CD4-positive, alpha-beta T cell (primary cell): ENCODE data around the gene SPSB2. TPM values are rescaled to one million over a fixed set of nuclear protein-coding genes. Genes with fewer than 3 reads are reported as not detected.

ENCODE experiments used
- ATAC-seq: fragments of 200-7000 bp; cut with Tn5 transposase; one replicate; pipeline ENCODE4 v1.10.0; 2022; ENCODE audit warnings: mild to moderate bottlenecking; ENCODE audit not compliant: poor library complexity
- CTCF ChIA-PET: fragments of 350-600 bp; sonication (Branson Sonifier 250); formaldehyde crosslinking; loops from one replicate; lab custom pipeline; 2021; ENCODE audit warnings: antibody characterized with exemption, inconsistent platforms; lab: Charles Lee
- POLR2A ChIA-PET: fragments of 350-600 bp; sonication (Branson Sonifier 250); formaldehyde crosslinking; loops from one replicate; lab custom pipeline; 2021; ENCODE audit warnings: antibody characterized with exemption, inconsistent platforms; lab: Charles Lee
- DNase-seq, 14 experiments: peaks; one replicate each; pipeline ENCODE4 v3.0.0-alpha.2; 2013 to 2020; ENCODE audit warnings: mixed read lengths in 2 of 14
- H3K27ac ChIP-seq, 2 donors: one replicate each; pipeline versions ENCODE4 v1.5.1 to v1.7.0; 2013; ENCODE audit warnings: low read length in 2 of 2, low read depth in 1 of 2, mild to moderate bottlenecking in 1 of 2
- H3K27me3 ChIP-seq, 2 experiments: 1 replicate in 1 of 2; 2 replicates in 1 of 2; pipeline versions ENCODE4 v1.6.1 to v1.7.0; 2013; ENCODE audit warnings: low read length in 2 of 2, control low read depth in 1 of 2, mild to moderate bottlenecking in 1 of 2, moderate library complexity in 1 of 2; ENCODE audit not compliant: insufficient read depth in 2 of 2, control insufficient read depth in 1 of 2
- H3K36me3 ChIP-seq: one replicate; pipeline ENCODE4 v1.6.1; 2013; ENCODE audit warnings: low read length, control low read depth; ENCODE audit not compliant: insufficient read depth
- H3K4me1 ChIP-seq: one replicate; pipeline ENCODE4 v1.6.1; 2013; ENCODE audit warnings: low read length, control low read depth; ENCODE audit not compliant: insufficient read depth
- H3K4me3 ChIP-seq: one replicate; pipeline ENCODE4 v1.5.1; 2013; ENCODE audit warnings: mild to moderate bottlenecking, low read length, moderate library complexity
- H3K9me3 ChIP-seq, 2 experiments: 1 replicate in 1 of 2; 2 replicates in 1 of 2; pipeline versions ENCODE4 v1.6.1 to v1.7.0; 2013; ENCODE audit warnings: low read length in 2 of 2, mild to moderate bottlenecking in 2 of 2, control low read depth in 1 of 2, moderate library complexity in 1 of 2; ENCODE audit not compliant: control insufficient read depth in 1 of 2, insufficient read depth in 1 of 2
- H3K27ac Mint-ChIP-seq: one replicate; pipeline ENCODE4 v1.8.0; 2020; ENCODE audit warnings: mixed read lengths
- H3K27me3 Mint-ChIP-seq: one replicate; pipeline ENCODE4 v1.8.0; 2021; ENCODE audit warnings: mixed read lengths
- H3K36me3 Mint-ChIP-seq: one replicate; pipeline ENCODE4 v1.8.0; 2021; ENCODE audit warnings: low read depth, mixed read lengths
- H3K4me1 Mint-ChIP-seq: one replicate; pipeline ENCODE4 v1.8.0; 2021; ENCODE audit warnings: low read depth, mixed read lengths
- H3K4me3 Mint-ChIP-seq: one replicate; pipeline ENCODE4 v1.8.0; 2020; ENCODE audit warnings: mild to moderate bottlenecking, mixed read lengths
- H3K9me3 Mint-ChIP-seq: one replicate; pipeline ENCODE4 v1.8.0; 2020; ENCODE audit warnings: mixed read lengths
- CTCF ChIP-seq: fragments of 200-600 bp; IDR thresholded peaks from one replicate; pipeline ENCODE4 v1.8.0; 2022; ENCODE audit warnings: antibody characterized with exemption, mild to moderate bottlenecking
- intact Hi-C, 2 experiments: fragments of 100-400 bp; cut with DNase I in 1 of 2; cut with micrococcal nuclease in 1 of 2; formaldehyde crosslinking; loops; one replicate each; pipeline versions ENCODE4 v1.15.1 to v1.9.0; 2023 to 2025; cut with DNase I, micrococcal nuclease
- total RNA-seq, 174 experiments: library from RNA in 2 of 174; stranded (reverse) in 2 of 174; gene quantifications; one replicate each; pipeline ENCODE4 v1.2.3 and lab custom pipeline; 2021 to 2026

The SPSB2 gene
- total RNA-seq, 2 experiments from 2014 or later: 3.2 to 3.3 TPM

- peak overlapping the region; percentile 36 for H3K4me3 Mint-ChIP-seq
- H3K4me1 Mint-ChIP-seq: peaks cover 22% of the 10 kb centered on the region
- POLR2A ChIA-PET: interaction anchor here (0.9 to 2.4 kb wide), 2 partner anchors 12 to 33 kb away, joined by 3 to 18 read pairs; partner anchors contain the start of gene CD4
- H3K27me3 ChIP-seq: peaks cover 18 to 19% of the 10 kb centered on the region in 2 experiments
- CTCF ChIA-PET: no interaction called here
- H3K27ac ChIP-seq: no peak overlapping the region
- no peak overlapping the region for H3K27ac Mint-ChIP-seq
- H3K4me3 ChIP-seq: no peak overlapping the region
- DNase-seq: no peak
- intact Hi-C loops: no loop called here
- H3K27me3 Mint-ChIP-seq: peaks cover 32% of the 10 kb centered on the region
- ATAC-seq: no peak
- TF ChIP-seq CTCF: no peak
- no peaks in the 10 kb centered on the region for H3K9me3 ChIP-seq
- H3K9me3 Mint-ChIP-seq: no peaks in the 10 kb centered on the region
- peaks cover 36% of the 10 kb centered on the region for H3K36me3 Mint-ChIP-seq
- H3K36me3 ChIP-seq: peaks cover 22% of the 10 kb centered on the region
- H3K4me1 ChIP-seq: peaks cover 35% of the 10 kb centered on the region
These were observed 50.5 kb downstream of the SPSB2 start for GRCh38 chr12:6822426-6823135.

GRCh38 chr12:6821591-6822425 lies 51.3 kb downstream of the SPSB2 start, which contains the start of gene GPR162:
Gene GPR162, plus strand, starts transcription at chr12:6821821. Its CDS starts 2,078 bp downstream, at chr12:6823899.
- POLR2A ChIA-PET: interaction anchor here (0.6 to 2.4 kb wide), 8 partner anchors 11 to 132 kb away, joined by 3 to 18 read pairs (median 6); partner anchors contain the start of genes C12orf57, CD4, CDCA3 and MLF2
- CTCF ChIA-PET: interaction anchor here (0.8 to 1.0 kb wide), 2 partner anchors 14 to 68 kb away, joined by 3 to 4 read pairs; partner anchors contain the start of gene MLF2
- Histone ChIP-seq H3K4me1 (peaks cover 30% of the 10 kb centered on the region), H3K27me3 (peaks cover 11 to 12% of the 10 kb centered on the region in 2 experiments), H3K9me3 (no peaks in the 10 kb centered on the region), H3K4me3 (peak within 1 kb of the TSS; percentile 10), H3K27ac (no peak within 1 kb of the TSS), H3K36me3 (peaks cover 30% of the 10 kb centered on the region)
- Mint-ChIP-seq H3K4me3 (peak within 1 kb of the TSS; percentile 63), H3K27ac (peak within 1 kb of the TSS; percentile 69), H3K9me3 (no peaks in the 10 kb centered on the region), H3K36me3 (peaks cover 43% of the 10 kb centered on the region), H3K27me3 (peaks cover 26% of the 10 kb centered on the region), H3K4me1 (peaks cover 16% of the 10 kb centered on the region)
- DNase-seq: peak in 3 of 14 experiments; percentile 5 to 39 (median 25)
- no peak for TF ChIP-seq CTCF
- intact Hi-C loops: no loop called here
- peak; percentile 18 for ATAC-seq

Other genes with a start within 250 kb of the SPSB2 start
- 1 to 10 TPM; 2.8 to 3.0 TPM for gene LPAR5, start 237.3 kb downstream of the SPSB2 start, total RNA-seq
- under 1 TPM; 0.58 to 0.95 TPM for gene ACRBP, start 225.9 kb downstream of the SPSB2 start, total RNA-seq
- 10 to 100 TPM; 13.8 to 17.4 TPM for gene ING4, start 210.2 kb downstream of the SPSB2 start, total RNA-seq
- 10 to 100 TPM; 67.6 TPM for gene ZNF384, start 183.9 kb downstream of the SPSB2 start, total RNA-seq
- gene PIANP, start 172.5 kb downstream of the SPSB2 start, total RNA-seq: under 1 TPM; 0.87 to 0.99 TPM
- gene COPS7A, start 149.3 kb downstream of the SPSB2 start, total RNA-seq: 1 to 10 TPM; 9.4 to 9.6 TPM
- 100 to 1,000 TPM; 114 to 121 TPM for gene MLF2, start 120.2 kb downstream of the SPSB2 start, total RNA-seq
- gene PTMS, start 106.9 kb downstream of the SPSB2 start, total RNA-seq: 1 to 10 TPM; 1.5 to 1.9 TPM
- gene LAG3, start 100.8 kb downstream of the SPSB2 start, total RNA-seq: 1 to 10 TPM in 1 of 2 experiments, under 1 TPM in 1; 0.82 to 1.4 TPM
- gene CD4, start 83.8 kb downstream of the SPSB2 start, total RNA-seq: 100 to 1,000 TPM; 134 to 136 TPM
- gene GPR162, start 51.5 kb downstream of the SPSB2 start, total RNA-seq: not detected
- 1 to 10 TPM; 2.5 to 4.1 TPM for gene P3H3, start 44.9 kb downstream of the SPSB2 start, total RNA-seq
- under 1 TPM; 0.75 to 0.85 TPM for gene GNB3, start 32.4 kb downstream of the SPSB2 start, total RNA-seq
- gene CDCA3, start 22.0 kb downstream of the SPSB2 start, total RNA-seq: under 1 TPM; 0.80 to 0.89 TPM
- gene USP5, start 21.2 kb downstream of the SPSB2 start, total RNA-seq: 10 to 100 TPM; 31.8 to 33.4 TPM
- 10 to 100 TPM; 46.8 to 48.7 TPM for gene TPI1, start 5.8 kb downstream of the SPSB2 start, total RNA-seq
- 1 to 10 TPM; 3.2 to 4.7 TPM for gene LRRC23, start 31.5 kb upstream of the SPSB2 start, total RNA-seq
- gene ENO2, start 41.3 kb upstream of the SPSB2 start, total RNA-seq: 100 to 1,000 TPM in 1 of 2 experiments, 10 to 100 TPM in 1; 85.6 to 103 TPM
- 10 to 100 TPM; 28.7 to 29.6 TPM for gene ATN1, start 54.7 kb upstream of the SPSB2 start, total RNA-seq
- gene RNU7-1, start 70.5 kb upstream of the SPSB2 start, total RNA-seq: not detected
- gene C12orf57, start 70.7 kb upstream of the SPSB2 start, total RNA-seq: 100 to 1,000 TPM; 305 to 311 TPM
- gene PTPN6, start 78.1 kb upstream of the SPSB2 start, total RNA-seq: 10 to 100 TPM; 79.0 to 83.5 TPM
- 100 to 1,000 TPM; 138 to 147 TPM for gene PHB2, start 97.4 kb upstream of the SPSB2 start, total RNA-seq
- 10 to 100 TPM; 33.9 to 34.8 TPM for gene EMG1, start 97.6 kb upstream of the SPSB2 start, total RNA-seq
- gene LPCAT3, start 145.2 kb upstream of the SPSB2 start, total RNA-seq: 10 to 100 TPM; 11.8 to 14.8 TPM
- 1 to 10 TPM; 3.8 to 4.6 TPM for gene C1S, start 187.4 kb upstream of the SPSB2 start, total RNA-seq
- gene C1R, start 219.1 kb upstream of the SPSB2 start, total RNA-seq: 1 to 10 TPM; 3.1 to 4.0 TPM
- 10 to 100 TPM; 12.2 to 14.1 TPM for gene C1RL, start 235.9 kb upstream of the SPSB2 start, total RNA-seq